ENCODE results near the gene CLCN7.
"Not testable (repeated sequence)": the region's sequence is repeated elsewhere in the genome, so short reads cannot be mapped to it uniquely, and the experiment has no call there.

The CLCN7 gene

GRCh38 chr16:1486551-1487390 is 11.9 kb upstream of the CLCN7 start:
- no peak for DNase-seq

GRCh38 chr16:1485847-1486496 is 11.1 kb upstream of the CLCN7 start:
- no peak for DNase-seq

- DNase-seq: no peak
Observed at GRCh38 chr16:1481906-1482835, 7.3 kb upstream of the CLCN7 start.

GRCh38 chr16:1478937-1479336 is 4.1 kb upstream of the CLCN7 start:
- not testable (repeated sequence) for DNase-seq

GRCh38 chr16:1477033-1477432 is 2.2 kb upstream of the CLCN7 start:
- no peak for DNase-seq

- DNase-seq: no peak
Observed at GRCh38 chr16:1475552-1476114, 805 bp upstream of the CLCN7 start.

- DNase-seq: no peak
Observed at GRCh38 chr16:1474082-1474795, 589 bp downstream of the CLCN7 start.

GRCh38 chr16:1472974-1473373 is 1.9 kb downstream of the CLCN7 start:
- DNase-seq: no peak

GRCh38 chr16:1471569-1472194 is 3.1 kb downstream of the CLCN7 start:
- no peak for DNase-seq

GRCh38 chr16:1470481-1471251 is 4.2 kb downstream of the CLCN7 start:
- no peak for DNase-seq

- no peak for DNase-seq
Observed at GRCh38 chr16:1469693-1470201, 5.1 kb downstream of the CLCN7 start.

GRCh38 chr16:1469141-1469540 is 5.7 kb downstream of the CLCN7 start:
- DNase-seq: not testable (repeated sequence)

GRCh38 chr16:1468426-1468810 is 6.4 kb downstream of the CLCN7 start:
- no peak for DNase-seq

- DNase-seq: no peak
Observed at GRCh38 chr16:1466968-1467521, 7.8 kb downstream of the CLCN7 start.

GRCh38 chr16:1466054-1466453 is 8.8 kb downstream of the CLCN7 start:
- no peak for DNase-seq

GRCh38 chr16:1465567-1465915 is 9.3 kb downstream of the CLCN7 start:
- DNase-seq: no peak

- no peak for DNase-seq
Observed at GRCh38 chr16:1464894-1465566, 9.8 kb downstream of the CLCN7 start.

- DNase-seq: no peak
Observed at GRCh38 chr16:1464196-1464893, 10.5 kb downstream of the CLCN7 start.

- no peak for DNase-seq
Observed at GRCh38 chr16:1461146-1461545, 13.7 kb downstream of the CLCN7 start.
